ENCODE measurements around the gene ANKRD12. TPM values are rescaled to one million over a fixed set of nuclear protein-coding genes. Genes with fewer than 3 reads are reported as not detected.
A peak's percentile ranks its signal among the peaks of the same experiment; 100 is the strongest.

The ANKRD12 gene
- total and polyA plus RNA-seq, 5 donors from 2014 or later = 28.2 to 200 (median 40.8) TPM

DNA sequence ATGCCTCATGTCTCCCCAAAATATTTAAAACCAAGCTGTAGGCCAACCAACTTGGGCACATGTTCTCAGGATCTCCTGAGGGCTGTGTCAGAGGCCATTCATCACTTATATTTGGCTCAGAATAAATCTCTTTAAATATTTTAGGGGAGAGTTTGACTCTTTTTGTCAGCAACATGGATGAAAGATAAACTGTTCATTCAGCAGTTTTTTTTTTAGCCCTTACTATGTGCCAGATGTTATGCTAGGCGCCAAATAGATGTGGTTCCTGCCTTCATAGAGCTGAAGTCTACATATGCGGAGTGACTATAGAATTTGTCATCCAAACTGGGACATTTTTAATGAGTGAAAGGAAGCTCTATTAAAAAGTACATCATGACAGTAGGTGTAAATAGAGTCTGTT, 155.5 kb downstream of the ANKRD12 start:
- peaks cover 0 to 2% (median 0%) of the 10 kb centered on the region in 4 donors for H3K4me1 Mint-ChIP-seq

GRCh38 chr18:9293948-9294347, 157.4 kb downstream of the ANKRD12 start:
- Mint-ChIP-seq H3K27ac (no peak overlapping the region), H3K9me3 (peaks cover 0 to 25% (median 10%) of the 10 kb centered on the region in 7 donors), H3K27me3 (peaks cover 2% of the 10 kb centered on the region), H3K36me3 (peaks cover 13% of the 10 kb centered on the region), H3K4me3 (no peak overlapping the region), H3K4me1 (no peaks in the 10 kb centered on the region)
- DNase-seq (no peak), ATAC-seq (ENCODE audit: low read depth in 2 of 2) (no peak)
- H3K27ac ChIP-seq (ENCODE audit: insufficient read depth, low read length, poor library complexity, severe bottlenecking) = no peak overlapping the region
- H3K36me3 ChIP-seq (ENCODE audit: control insufficient read depth, insufficient read depth, low read length) = no peaks in the 10 kb centered on the region
- H3K4me3 ChIP-seq (ENCODE audit: low read depth, low read length) = no peak overlapping the region
- no peaks in the 10 kb centered on the region for H3K4me1 ChIP-seq (ENCODE audit: control insufficient read depth, insufficient read depth, low read length, poor library complexity, severe bottlenecking)
- peaks cover 7 to 9% of the 10 kb centered on the region in 2 experiments for H3K9me3 ChIP-seq (ENCODE audit: control insufficient read depth in 2 of 2, low read length in 2 of 2)
- no peaks in the 10 kb centered on the region for H3K27me3 ChIP-seq (ENCODE audit: control insufficient read depth, insufficient read depth, low read length)

More for the DNA sequence above, 155.5 kb downstream of the ANKRD12 start:
- no peaks in the 10 kb centered on the region for H3K4me1 ChIP-seq (ENCODE audit: control insufficient read depth, insufficient read depth, low read length, poor library complexity, severe bottlenecking)
- no peak for DNase-seq
- Mint-ChIP-seq H3K4me3 (no peak overlapping the region), H3K36me3 (peaks cover 13% of the 10 kb centered on the region), H3K27ac (no peak overlapping the region), H3K27me3 (no peaks in the 10 kb centered on the region), H3K9me3 (peaks cover 0 to 29% (median 7%) of the 10 kb centered on the region in 7 donors)
- H3K9me3 ChIP-seq (ENCODE audit: control insufficient read depth in 2 of 2, low read length in 2 of 2) = peaks cover 7 to 9% of the 10 kb centered on the region in 2 experiments
- no peaks in the 10 kb centered on the region for H3K36me3 ChIP-seq (ENCODE audit: control insufficient read depth, insufficient read depth, low read length)
- H3K27ac ChIP-seq (ENCODE audit: insufficient read depth, low read length, poor library complexity, severe bottlenecking) = no peak overlapping the region
- H3K4me3 ChIP-seq (ENCODE audit: low read depth, low read length) = no peak overlapping the region
- no peak for ATAC-seq (ENCODE audit: low read depth in 2 of 2)
- H3K27me3 ChIP-seq (ENCODE audit: control insufficient read depth, insufficient read depth, low read length) = no peaks in the 10 kb centered on the region

DNA sequence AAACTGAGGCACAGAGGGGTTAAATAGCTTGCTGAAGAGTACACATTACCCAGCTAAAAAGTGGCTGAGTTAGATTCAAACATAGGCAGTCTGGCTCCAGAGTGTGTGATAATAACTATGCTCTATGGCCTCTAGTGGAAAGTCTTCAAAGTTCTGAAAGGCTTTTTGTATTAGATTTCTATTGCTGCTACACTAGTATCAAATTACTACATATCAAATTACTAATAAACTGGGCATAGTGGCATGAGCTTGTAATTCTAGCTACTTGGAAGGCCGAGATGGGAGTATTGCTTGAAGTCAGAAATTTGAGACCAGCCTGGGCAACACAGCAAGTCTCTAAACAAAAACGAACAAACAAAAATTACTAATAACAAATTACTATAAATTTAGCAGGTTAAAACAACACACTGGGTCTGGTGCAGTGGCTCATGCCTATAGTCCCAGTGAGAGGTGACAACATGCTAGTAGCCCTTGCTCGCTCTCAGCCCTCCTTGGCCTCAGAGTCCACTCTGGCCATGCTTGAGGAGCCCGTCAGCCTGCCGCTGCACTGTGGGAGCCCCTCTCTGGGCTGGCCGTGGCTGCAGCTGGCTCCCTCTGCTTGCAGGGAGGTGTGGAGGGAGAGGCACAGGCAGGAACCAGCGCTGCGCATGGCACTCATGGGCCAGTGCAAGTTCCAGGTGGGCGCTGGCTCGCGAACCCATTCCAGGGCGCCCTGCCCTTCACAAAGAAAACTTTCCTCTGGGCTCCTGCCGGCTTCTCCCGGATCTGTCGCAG, 159.8 kb downstream of the ANKRD12 start:
- Mint-ChIP-seq H3K4me1 (no peaks in the 10 kb centered on the region), H3K4me3 (no peak overlapping the region), H3K36me3 (peaks cover 13% of the 10 kb centered on the region), H3K9me3 (peaks cover 0 to 21% (median 8%) of the 10 kb centered on the region in 7 donors), H3K27ac (no peak overlapping the region), H3K27me3 (peaks cover 5% of the 10 kb centered on the region)
- Histone ChIP-seq H3K4me1 (ENCODE audit: control insufficient read depth, insufficient read depth, low read length, poor library complexity, severe bottlenecking) (no peaks in the 10 kb centered on the region), H3K9me3 (ENCODE audit: control insufficient read depth in 2 of 2, low read length in 2 of 2) (peaks cover 7 to 9% of the 10 kb centered on the region in 2 experiments), H3K4me3 (ENCODE audit: low read depth, low read length) (no peak overlapping the region), H3K27ac (ENCODE audit: insufficient read depth, low read length, poor library complexity, severe bottlenecking) (no peak overlapping the region), H3K27me3 (ENCODE audit: control insufficient read depth, insufficient read depth, low read length) (peaks cover 2% of the 10 kb centered on the region), H3K36me3 (ENCODE audit: control insufficient read depth, insufficient read depth, low read length) (no peaks in the 10 kb centered on the region)
- ATAC-seq (ENCODE audit: low read depth in 2 of 2) = no peak
- DNase-seq = no peak

DNA sequence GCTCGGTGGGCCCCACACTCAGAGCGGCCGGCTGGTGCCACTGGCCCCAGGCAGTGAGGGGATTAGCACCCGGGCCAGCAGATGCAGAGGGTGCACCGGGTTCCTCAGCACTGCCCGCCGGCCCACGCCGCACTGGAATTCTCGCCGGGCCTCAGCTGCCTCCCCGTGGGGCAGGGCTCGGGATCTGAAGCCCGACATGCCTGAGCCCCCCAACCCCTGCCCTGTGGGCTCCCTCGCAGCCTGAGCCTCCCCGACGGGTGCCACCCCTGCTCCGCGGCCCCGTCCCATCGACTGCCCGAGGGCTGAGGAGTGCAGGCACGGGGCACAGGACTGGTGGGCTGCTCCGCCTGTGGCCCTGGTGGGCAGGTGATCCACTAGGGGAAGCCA, 160.4 kb downstream of the ANKRD12 start:
- no peak overlapping the region for H3K27ac Mint-ChIP-seq
- peaks cover 13% of the 10 kb centered on the region for H3K36me3 Mint-ChIP-seq

GRCh38 chr18:9304388-9305070, 167.9 kb downstream of the ANKRD12 start:
- peaks cover 3 to 44% (median 18%) of the 10 kb centered on the region in 7 donors for H3K9me3 Mint-ChIP-seq
- no peaks in the 10 kb centered on the region for H3K4me1 Mint-ChIP-seq
- ATAC-seq (ENCODE audit: low read depth in 2 of 2) (no peak), DNase-seq (no peak)
- no peaks in the 10 kb centered on the region for H3K4me1 ChIP-seq (ENCODE audit: control insufficient read depth, insufficient read depth, low read length, poor library complexity, severe bottlenecking)
- peaks cover 5% of the 10 kb centered on the region for H3K36me3 Mint-ChIP-seq
- no peak overlapping the region for H3K4me3 Mint-ChIP-seq
- no peak overlapping the region for H3K4me3 ChIP-seq (ENCODE audit: low read depth, low read length)
- H3K27ac Mint-ChIP-seq = peak overlapping the region in 1 of 3 donors; percentile 22
- no peak overlapping the region for H3K27ac ChIP-seq (ENCODE audit: insufficient read depth, low read length, poor library complexity, severe bottlenecking)
- H3K36me3 ChIP-seq (ENCODE audit: control insufficient read depth, insufficient read depth, low read length) = no peaks in the 10 kb centered on the region
- peaks cover 2% of the 10 kb centered on the region for H3K27me3 ChIP-seq (ENCODE audit: control insufficient read depth, insufficient read depth, low read length)
- peaks cover 12% of the 10 kb centered on the region for H3K27me3 Mint-ChIP-seq
- H3K9me3 ChIP-seq (ENCODE audit: control insufficient read depth in 2 of 2, low read length in 2 of 2) = peaks cover 15 to 18% of the 10 kb centered on the region in 2 experiments

More for the DNA sequence above, 160.4 kb downstream of the ANKRD12 start:
- ATAC-seq (ENCODE audit: low read depth in 2 of 2) (no peak), DNase-seq (no peak)
- peaks cover 0 to 21% (median 12%) of the 10 kb centered on the region in 7 donors for H3K9me3 Mint-ChIP-seq
- H3K4me3 Mint-ChIP-seq = no peak overlapping the region
- H3K4me1 ChIP-seq (ENCODE audit: control insufficient read depth, insufficient read depth, low read length, poor library complexity, severe bottlenecking) = no peaks in the 10 kb centered on the region
- no peak overlapping the region for H3K4me3 ChIP-seq (ENCODE audit: low read depth, low read length)
- peaks cover 8 to 13% of the 10 kb centered on the region in 2 experiments for H3K9me3 ChIP-seq (ENCODE audit: control insufficient read depth in 2 of 2, low read length in 2 of 2)
- H3K36me3 ChIP-seq (ENCODE audit: control insufficient read depth, insufficient read depth, low read length) = no peaks in the 10 kb centered on the region
- H3K27ac ChIP-seq (ENCODE audit: insufficient read depth, low read length, poor library complexity, severe bottlenecking) = no peak overlapping the region
- H3K27me3 Mint-ChIP-seq = peaks cover 5% of the 10 kb centered on the region
- H3K27me3 ChIP-seq (ENCODE audit: control insufficient read depth, insufficient read depth, low read length) = peaks cover 2% of the 10 kb centered on the region
- H3K4me1 Mint-ChIP-seq = no peaks in the 10 kb centered on the region

GRCh38 chr18:9319333-9319732, 182.8 kb downstream of the ANKRD12 start:
- Histone ChIP-seq H3K9me3 (ENCODE audit: control insufficient read depth in 2 of 2, low read length in 2 of 2) (peaks cover 2 to 7% of the 10 kb centered on the region in 2 experiments), H3K27me3 (ENCODE audit: control insufficient read depth, insufficient read depth, low read length) (peaks cover 18% of the 10 kb centered on the region), H3K36me3 (ENCODE audit: control insufficient read depth, insufficient read depth, low read length) (no peaks in the 10 kb centered on the region), H3K4me1 (ENCODE audit: control insufficient read depth, insufficient read depth, low read length, poor library complexity, severe bottlenecking) (no peaks in the 10 kb centered on the region), H3K4me3 (ENCODE audit: low read depth, low read length) (no peak overlapping the region), H3K27ac (ENCODE audit: insufficient read depth, low read length, poor library complexity, severe bottlenecking) (no peak overlapping the region)
- no peak overlapping the region for H3K27ac Mint-ChIP-seq
- H3K4me3 Mint-ChIP-seq = no peak overlapping the region
- H3K9me3 Mint-ChIP-seq = peaks cover 0 to 12% (median 4%) of the 10 kb centered on the region in 7 donors
- H3K27me3 Mint-ChIP-seq = peaks cover 27% of the 10 kb centered on the region
- no peaks in the 10 kb centered on the region for H3K4me1 Mint-ChIP-seq
- no peaks in the 10 kb centered on the region for H3K36me3 Mint-ChIP-seq
- DNase-seq (no peak), ATAC-seq (ENCODE audit: low read depth in 2 of 2) (no peak)

- no peak overlapping the region for H3K4me3 ChIP-seq (ENCODE audit: low read depth, low read length)
- H3K4me3 Mint-ChIP-seq = no peak overlapping the region
- H3K4me1 ChIP-seq (ENCODE audit: control insufficient read depth, insufficient read depth, low read length, poor library complexity, severe bottlenecking) = no peaks in the 10 kb centered on the region
- H3K27ac Mint-ChIP-seq = no peak overlapping the region
- H3K27me3 ChIP-seq (ENCODE audit: control insufficient read depth, insufficient read depth, low read length) = peaks cover 22% of the 10 kb centered on the region
- no peaks in the 10 kb centered on the region for H3K4me1 Mint-ChIP-seq
- no peak overlapping the region for H3K27ac ChIP-seq (ENCODE audit: insufficient read depth, low read length, poor library complexity, severe bottlenecking)
- H3K9me3 ChIP-seq (ENCODE audit: control insufficient read depth in 2 of 2, low read length in 2 of 2) = peaks cover 2 to 7% of the 10 kb centered on the region in 2 experiments
- H3K36me3 ChIP-seq (ENCODE audit: control insufficient read depth, insufficient read depth, low read length) = no peaks in the 10 kb centered on the region
- H3K27me3 Mint-ChIP-seq = peaks cover 27% of the 10 kb centered on the region
- DNase-seq = no peak
- H3K36me3 Mint-ChIP-seq = no peaks in the 10 kb centered on the region
- peaks cover 0 to 10% (median 4%) of the 10 kb centered on the region in 7 donors for H3K9me3 Mint-ChIP-seq
- no peak for ATAC-seq (ENCODE audit: low read depth in 2 of 2)
Observed at GRCh38 chr18:9321017-9321452, 184.5 kb downstream of the ANKRD12 start.
